Measurements from ENCODE around the gene FRMPD1. TPM values are rescaled to one million over a fixed set of nuclear protein-coding genes. Genes with fewer than 3 reads are reported as not detected.

FRMPD1 gene
- total and polyA plus RNA-seq, 3 donors from 2014 or later = 15.9 to 67.3 (median 48.0) TPM

DNA sequence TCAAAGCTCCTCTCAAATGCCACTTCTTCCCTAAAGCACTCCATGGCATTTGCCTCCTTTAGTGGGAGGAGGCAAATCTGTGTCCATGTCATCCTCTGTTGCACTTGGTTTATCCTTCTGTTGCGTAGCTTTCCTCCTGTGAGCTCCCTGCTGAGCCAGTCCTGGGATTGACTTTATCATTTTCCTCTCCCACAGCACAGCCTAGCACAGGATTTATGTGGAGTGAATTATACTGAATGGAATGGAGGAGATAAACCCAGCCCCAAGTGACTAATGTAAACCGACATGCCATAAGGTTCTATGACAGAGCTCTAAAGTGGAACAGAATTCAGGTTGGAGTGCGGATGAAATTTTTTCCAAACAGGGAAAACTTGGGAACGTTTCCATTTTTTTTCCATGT, 31.9 kb upstream of the FRMPD1 start:
- Histone ChIP-seq H3K4me1 (no peaks in the 10 kb centered on the region), H3K4me3 (no peak overlapping the region), H3K36me3 (ENCODE audit: low read depth, missing control alignments) (no peaks in the 10 kb centered on the region), H3K27me3 (no peaks in the 10 kb centered on the region), H3K27ac (no peak overlapping the region), H3K9me3 (no peaks in the 10 kb centered on the region)
- 83 to 92% methylated on average over 4 of the region's 4 CpGs for WGBS, 2 donors
- TF ChIP-seq, protein P1, sequence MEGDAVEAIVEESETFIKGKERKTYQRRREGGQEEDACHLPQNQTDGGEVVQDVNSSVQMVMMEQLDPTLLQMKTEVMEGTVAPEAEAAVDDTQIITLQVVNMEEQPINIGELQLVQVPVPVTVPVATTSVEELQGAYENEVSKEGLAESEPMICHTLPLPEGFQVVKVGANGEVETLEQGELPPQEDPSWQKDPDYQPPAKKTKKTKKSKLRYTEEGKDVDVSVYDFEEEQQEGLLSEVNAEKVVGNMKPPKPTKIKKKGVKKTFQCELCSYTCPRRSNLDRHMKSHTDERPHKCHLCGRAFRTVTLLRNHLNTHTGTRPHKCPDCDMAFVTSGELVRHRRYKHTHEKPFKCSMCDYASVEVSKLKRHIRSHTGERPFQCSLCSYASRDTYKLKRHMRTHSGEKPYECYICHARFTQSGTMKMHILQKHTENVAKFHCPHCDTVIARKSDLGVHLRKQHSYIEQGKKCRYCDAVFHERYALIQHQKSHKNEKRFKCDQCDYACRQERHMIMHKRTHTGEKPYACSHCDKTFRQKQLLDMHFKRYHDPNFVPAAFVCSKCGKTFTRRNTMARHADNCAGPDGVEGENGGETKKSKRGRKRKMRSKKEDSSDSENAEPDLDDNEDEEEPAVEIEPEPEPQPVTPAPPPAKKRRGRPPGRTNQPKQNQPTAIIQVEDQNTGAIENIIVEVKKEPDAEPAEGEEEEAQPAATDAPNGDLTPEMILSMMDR (IDR thresholded peaks at IDR 0.05) = no peak
- TF ChIP-seq POLR2A (IDR thresholded peaks at IDR 0.05) = no peak
- intact Hi-C loops (cut with DNase I; ENCODE audit: low total_unique reads) = no loop called here
- DNase-seq = no peak

DNA sequence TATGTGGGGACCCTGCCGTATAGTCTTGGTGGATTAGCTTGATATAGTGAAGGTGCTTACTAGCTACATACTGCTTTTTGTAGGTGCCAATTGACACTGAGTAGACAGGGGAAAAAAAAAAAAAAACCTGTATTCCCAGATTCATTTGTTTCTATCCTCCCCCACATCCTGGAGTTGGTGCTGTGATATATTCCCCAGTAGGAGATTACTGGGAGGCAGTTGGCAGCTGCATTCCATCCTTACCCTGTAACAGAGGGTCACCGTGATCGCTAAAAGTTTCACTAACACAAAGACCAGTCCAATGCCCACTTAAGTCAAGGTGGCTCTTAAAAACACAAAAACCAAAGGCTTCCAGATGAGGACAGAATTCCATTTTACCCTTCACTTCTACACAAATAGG, 30.9 kb upstream of the FRMPD1 start:
- H3K36me3 ChIP-seq (ENCODE audit: low read depth, missing control alignments) = no peaks in the 10 kb centered on the region
- WGBS, 2 donors = 52 to 62% methylated on average over 3 of the region's 3 CpGs
- TF ChIP-seq POLR2A (IDR thresholded peaks at IDR 0.05) = no peak
- TF ChIP-seq, protein P1 (IDR thresholded peaks at IDR 0.05) = no peak
- no peaks in the 10 kb centered on the region for H3K9me3 ChIP-seq
- H3K4me1 ChIP-seq = no peaks in the 10 kb centered on the region
- H3K27ac ChIP-seq = no peak overlapping the region
- H3K27me3 ChIP-seq = no peaks in the 10 kb centered on the region
- no peak for DNase-seq
- intact Hi-C loops (cut with DNase I; ENCODE audit: low total_unique reads) = no loop called here
- no peak overlapping the region for H3K4me3 ChIP-seq

DNA sequence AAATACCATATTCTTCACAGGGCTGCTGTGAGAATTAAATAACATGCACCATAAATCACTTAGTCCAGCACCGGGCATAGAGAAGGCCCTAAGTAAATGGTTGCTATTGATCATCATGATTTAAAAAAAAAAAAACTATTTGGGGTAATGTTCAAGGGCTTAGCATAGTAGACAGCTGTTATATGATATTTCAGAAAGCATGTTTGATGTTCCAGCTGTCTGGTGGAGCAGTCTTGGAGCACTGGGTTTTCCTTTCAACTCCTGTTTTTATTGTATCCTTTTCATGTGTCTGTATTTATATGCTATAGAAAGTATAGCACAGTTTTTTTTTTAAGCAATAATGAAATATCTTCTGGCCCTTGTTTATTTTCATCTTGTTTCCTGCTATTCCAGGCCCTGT, 30.4 kb upstream of the FRMPD1 start:
- intact Hi-C loops (cut with DNase I; ENCODE audit: low total_unique reads) = no loop called here
- Histone ChIP-seq H3K27me3 (no peaks in the 10 kb centered on the region), H3K4me1 (no peaks in the 10 kb centered on the region), H3K36me3 (ENCODE audit: low read depth, missing control alignments) (no peaks in the 10 kb centered on the region), H3K9me3 (no peaks in the 10 kb centered on the region), H3K27ac (no peak overlapping the region), H3K4me3 (no peak overlapping the region)
- WGBS, 2 donors = 73 to 76% methylated on average over 1 of the region's 1 CpG
- TF ChIP-seq, protein P1 (IDR thresholded peaks at IDR 0.05) = no peak
- TF ChIP-seq POLR2A (IDR thresholded peaks at IDR 0.05) = no peak
- DNase-seq = no peak

DNA sequence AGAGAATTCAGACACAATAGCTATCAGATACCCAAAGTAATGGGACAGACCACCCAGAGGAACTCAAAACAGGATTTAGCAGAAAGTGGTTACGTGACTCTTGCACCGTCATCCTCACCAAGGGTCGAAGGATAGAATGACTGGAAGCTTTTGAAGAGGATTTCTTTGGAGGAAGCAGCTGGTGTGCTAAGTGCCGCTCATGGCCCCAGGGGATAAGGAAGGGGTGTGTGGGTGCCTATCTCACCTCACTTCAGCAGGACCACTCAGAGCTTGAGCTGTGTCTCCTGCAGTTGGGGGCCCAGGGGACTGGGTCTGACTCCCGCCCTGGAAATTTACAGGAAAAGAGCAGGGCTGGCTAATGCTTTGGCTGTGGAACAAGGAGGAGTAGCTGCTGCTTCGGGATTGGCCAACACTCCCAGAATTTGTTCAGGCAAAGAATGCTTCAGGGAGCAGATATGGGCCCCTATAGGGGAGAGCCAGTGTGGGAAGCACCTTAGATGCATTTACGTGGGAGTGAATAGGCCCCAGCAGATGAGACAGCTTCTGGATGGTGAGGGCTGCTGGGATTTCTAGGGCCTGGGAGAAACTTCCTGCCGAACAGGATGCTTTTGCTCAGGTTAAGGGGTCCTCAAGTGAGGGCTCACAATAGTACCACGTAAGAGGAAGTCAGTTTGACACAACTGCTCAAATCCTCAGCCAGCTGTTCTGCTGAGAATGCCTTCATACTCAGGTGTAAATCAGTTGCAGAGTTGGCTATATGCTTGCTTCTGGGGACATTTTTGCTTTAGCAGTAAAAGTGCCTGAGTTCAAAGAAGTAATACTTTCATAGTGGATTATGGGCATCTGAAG, 29.3 kb upstream of the FRMPD1 start:
- Histone ChIP-seq H3K27ac (no peak overlapping the region), H3K36me3 (ENCODE audit: low read depth, missing control alignments) (no peaks in the 10 kb centered on the region), H3K27me3 (no peaks in the 10 kb centered on the region), H3K4me1 (no peaks in the 10 kb centered on the region), H3K9me3 (no peaks in the 10 kb centered on the region), H3K4me3 (no peak overlapping the region)
- intact Hi-C loops (cut with DNase I; ENCODE audit: low total_unique reads) = no loop called here
- TF ChIP-seq POLR2A (IDR thresholded peaks at IDR 0.05) = no peak
- TF ChIP-seq, protein P1 (IDR thresholded peaks at IDR 0.05) = no peak
- WGBS, 2 donors = 58 to 61% methylated on average over 9 of the region's 9 CpGs
- DNase-seq = no peak

DNA sequence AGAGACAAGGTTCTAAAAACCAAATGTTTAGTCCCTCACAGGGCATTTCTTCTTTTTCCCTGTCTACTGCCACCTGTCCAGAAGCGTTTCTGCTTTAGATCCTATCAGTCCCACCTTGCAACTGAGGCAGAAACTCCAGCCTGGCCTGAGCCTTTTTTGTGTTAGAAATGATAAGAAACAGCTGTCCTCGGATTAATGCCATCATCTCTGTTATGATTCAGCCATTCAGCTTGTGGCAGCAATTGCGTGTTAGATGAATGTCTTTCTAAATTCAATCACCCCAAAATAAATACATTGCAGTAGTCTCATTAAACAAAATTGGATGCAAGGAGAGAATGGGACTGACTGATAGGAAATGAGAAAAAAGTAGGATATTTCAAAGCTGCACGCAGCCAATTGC, 28.3 kb upstream of the FRMPD1 start:
- H3K4me1 ChIP-seq = no peaks in the 10 kb centered on the region
- WGBS, 2 donors = 83 to 84% methylated on average over 4 of the region's 4 CpGs
- intact Hi-C loops (cut with DNase I; ENCODE audit: low total_unique reads) = no loop called here
- H3K9me3 ChIP-seq = no peaks in the 10 kb centered on the region
- H3K4me3 ChIP-seq = no peak overlapping the region
- no peak overlapping the region for H3K27ac ChIP-seq
- TF ChIP-seq POLR2A (IDR thresholded peaks at IDR 0.05) = no peak
- TF ChIP-seq, protein P1 (IDR thresholded peaks at IDR 0.05) = no peak
- DNase-seq = no peak
- no peaks in the 10 kb centered on the region for H3K27me3 ChIP-seq
- no peaks in the 10 kb centered on the region for H3K36me3 ChIP-seq (ENCODE audit: low read depth, missing control alignments)
